ENCODE data around the gene KANK3. TPM values are rescaled to one million over a fixed set of nuclear protein-coding genes. Genes with fewer than 3 reads are reported as not detected.

Gene KANK3
- total RNA-seq, 4 donors from 2014 or later, result 0.83 to 7.9 (median 4.3) TPM

DNA sequence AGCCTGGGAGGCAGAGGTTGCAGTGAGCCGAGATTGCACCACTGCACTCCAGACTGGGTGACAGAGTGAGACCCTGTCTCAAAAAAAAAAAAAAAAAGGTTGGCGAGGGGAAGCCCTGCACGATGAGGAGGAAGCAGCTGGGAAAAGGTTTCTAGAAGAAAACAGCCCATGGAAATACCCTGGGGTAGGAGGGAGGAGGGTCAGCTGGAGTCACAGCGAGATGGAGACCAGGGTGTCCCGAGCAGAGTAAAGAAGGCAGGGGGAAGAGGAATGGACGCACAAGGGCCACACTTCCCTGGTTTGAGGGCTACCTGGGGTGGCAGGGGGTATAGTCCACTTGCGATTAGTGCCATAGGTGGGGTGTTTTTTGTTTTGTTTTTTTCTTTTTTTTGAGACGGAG, 6.4 kb downstream of the KANK3 start:
- no peak for DNase-seq (ENCODE audit: low spot score in 2 of 2)
- Histone ChIP-seq H3K9me3 (no peaks in the 10 kb centered on the region), H3K27me3 (peaks cover 44% of the 10 kb centered on the region), H3K36me3 (no peaks in the 10 kb centered on the region), H3K4me3 (no peak overlapping the region), H3K4me1 (peaks cover 27% of the 10 kb centered on the region), H3K27ac (no peak overlapping the region)
- TF ChIP-seq, protein P1, sequence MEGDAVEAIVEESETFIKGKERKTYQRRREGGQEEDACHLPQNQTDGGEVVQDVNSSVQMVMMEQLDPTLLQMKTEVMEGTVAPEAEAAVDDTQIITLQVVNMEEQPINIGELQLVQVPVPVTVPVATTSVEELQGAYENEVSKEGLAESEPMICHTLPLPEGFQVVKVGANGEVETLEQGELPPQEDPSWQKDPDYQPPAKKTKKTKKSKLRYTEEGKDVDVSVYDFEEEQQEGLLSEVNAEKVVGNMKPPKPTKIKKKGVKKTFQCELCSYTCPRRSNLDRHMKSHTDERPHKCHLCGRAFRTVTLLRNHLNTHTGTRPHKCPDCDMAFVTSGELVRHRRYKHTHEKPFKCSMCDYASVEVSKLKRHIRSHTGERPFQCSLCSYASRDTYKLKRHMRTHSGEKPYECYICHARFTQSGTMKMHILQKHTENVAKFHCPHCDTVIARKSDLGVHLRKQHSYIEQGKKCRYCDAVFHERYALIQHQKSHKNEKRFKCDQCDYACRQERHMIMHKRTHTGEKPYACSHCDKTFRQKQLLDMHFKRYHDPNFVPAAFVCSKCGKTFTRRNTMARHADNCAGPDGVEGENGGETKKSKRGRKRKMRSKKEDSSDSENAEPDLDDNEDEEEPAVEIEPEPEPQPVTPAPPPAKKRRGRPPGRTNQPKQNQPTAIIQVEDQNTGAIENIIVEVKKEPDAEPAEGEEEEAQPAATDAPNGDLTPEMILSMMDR (IDR thresholded peaks at IDR 0.05), result no peak
- no peak for TF ChIP-seq POLR2A (IDR thresholded peaks at IDR 0.05)
- TF ChIP-seq EP300 (IDR thresholded peaks at IDR 0.05), result no peak
- no peak for TF ChIP-seq POLR2AphosphoS5 (IDR thresholded peaks at IDR 0.05)
- 52% methylated on average over 8 of the region's 8 CpGs for WGBS

DNA sequence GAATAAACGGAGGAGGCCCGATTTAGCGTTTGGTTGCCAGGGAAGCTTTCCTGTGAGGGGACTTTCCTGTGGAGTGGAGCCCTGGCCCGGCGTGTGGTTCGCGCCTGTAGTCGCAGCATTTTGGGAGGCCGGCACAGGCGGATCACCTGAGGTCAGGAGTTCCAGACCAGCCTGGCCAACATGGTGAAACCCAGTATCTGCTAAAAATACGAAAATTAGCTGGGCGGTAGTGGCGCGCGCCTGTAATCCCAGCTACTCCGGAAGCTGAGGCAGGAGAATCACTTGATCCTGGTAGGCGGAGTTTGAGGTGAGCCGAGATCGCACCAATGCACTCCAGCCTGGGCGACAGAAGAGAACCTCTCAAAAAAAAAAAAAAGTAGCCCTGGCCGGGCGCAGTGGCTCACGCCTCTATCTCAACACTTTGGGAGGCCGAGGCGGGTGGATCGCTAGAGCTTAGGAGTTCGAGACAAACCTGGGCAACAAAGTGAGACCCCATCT, 6.9 kb downstream of the KANK3 start:
- Histone ChIP-seq H3K27me3 (peaks cover 44% of the 10 kb centered on the region), H3K9me3 (no peaks in the 10 kb centered on the region), H3K4me3 (peak overlapping the region; percentile 52), H3K27ac (no peak overlapping the region), H3K36me3 (no peaks in the 10 kb centered on the region), H3K4me1 (peaks cover 27% of the 10 kb centered on the region)
- 26% methylated on average over 20 of the region's 27 CpGs for WGBS
- TF ChIP-seq, protein P1 (IDR thresholded peaks at IDR 0.05), result no peak
- no peak for TF ChIP-seq EP300 (IDR thresholded peaks at IDR 0.05)
- DNase-seq (ENCODE audit: low spot score in 2 of 2), result no peak

DNA sequence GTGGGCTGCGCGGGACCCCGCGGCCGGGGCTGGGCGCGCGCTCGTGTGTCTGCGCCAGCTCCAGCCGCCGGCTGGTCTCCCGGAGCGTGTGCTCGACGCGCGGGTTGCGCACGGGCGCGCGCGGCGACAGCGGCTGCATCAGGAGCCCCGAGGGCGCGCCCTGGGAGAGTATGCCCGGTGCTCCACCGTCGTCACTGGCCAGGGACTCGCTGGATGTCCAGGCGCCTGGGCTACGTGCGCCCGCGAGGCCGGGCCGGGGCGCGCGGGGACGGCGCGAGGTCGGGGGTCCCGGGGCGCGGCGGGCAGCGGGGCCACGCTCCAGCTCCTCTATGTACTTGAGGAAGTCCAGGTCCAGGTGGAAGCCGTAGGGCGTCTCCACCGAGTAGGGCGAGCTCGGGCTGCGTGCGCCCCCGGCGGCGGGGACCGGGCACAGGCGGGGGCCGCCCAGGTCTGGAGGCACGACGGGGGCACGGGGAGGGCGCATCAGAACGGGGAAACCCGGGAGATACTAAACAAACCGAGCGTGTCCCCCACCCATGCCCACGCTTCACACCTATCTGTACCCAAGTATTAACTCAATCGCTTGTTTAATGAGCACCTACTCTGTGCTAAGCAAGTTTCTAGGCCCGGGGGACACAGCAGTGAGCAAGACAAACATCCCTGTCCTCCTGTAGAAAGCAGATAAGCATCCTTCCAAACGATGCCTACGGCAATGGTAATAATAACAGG, 7.6 kb downstream of the KANK3 start:
- Histone ChIP-seq H3K27me3 (peaks cover 42% of the 10 kb centered on the region), H3K36me3 (no peaks in the 10 kb centered on the region), H3K9me3 (no peaks in the 10 kb centered on the region), H3K27ac (no peak overlapping the region), H3K4me1 (peaks cover 27% of the 10 kb centered on the region), H3K4me3 (peak overlapping the region; percentile 52)
- DNase-seq (ENCODE audit: low spot score in 2 of 2), result no peak
- WGBS, result 8% methylated on average over 39 of the region's 79 CpGs
- TF ChIP-seq, protein P1 (IDR thresholded peaks at IDR 0.05), result peak in 1 of 2 donors; percentile 17
- no peak for TF ChIP-seq POLR2A (IDR thresholded peaks at IDR 0.05)
- TF ChIP-seq EP300 (IDR thresholded peaks at IDR 0.05), result no peak
- TF ChIP-seq POLR2AphosphoS5 (IDR thresholded peaks at IDR 0.05), result no peak

DNA sequence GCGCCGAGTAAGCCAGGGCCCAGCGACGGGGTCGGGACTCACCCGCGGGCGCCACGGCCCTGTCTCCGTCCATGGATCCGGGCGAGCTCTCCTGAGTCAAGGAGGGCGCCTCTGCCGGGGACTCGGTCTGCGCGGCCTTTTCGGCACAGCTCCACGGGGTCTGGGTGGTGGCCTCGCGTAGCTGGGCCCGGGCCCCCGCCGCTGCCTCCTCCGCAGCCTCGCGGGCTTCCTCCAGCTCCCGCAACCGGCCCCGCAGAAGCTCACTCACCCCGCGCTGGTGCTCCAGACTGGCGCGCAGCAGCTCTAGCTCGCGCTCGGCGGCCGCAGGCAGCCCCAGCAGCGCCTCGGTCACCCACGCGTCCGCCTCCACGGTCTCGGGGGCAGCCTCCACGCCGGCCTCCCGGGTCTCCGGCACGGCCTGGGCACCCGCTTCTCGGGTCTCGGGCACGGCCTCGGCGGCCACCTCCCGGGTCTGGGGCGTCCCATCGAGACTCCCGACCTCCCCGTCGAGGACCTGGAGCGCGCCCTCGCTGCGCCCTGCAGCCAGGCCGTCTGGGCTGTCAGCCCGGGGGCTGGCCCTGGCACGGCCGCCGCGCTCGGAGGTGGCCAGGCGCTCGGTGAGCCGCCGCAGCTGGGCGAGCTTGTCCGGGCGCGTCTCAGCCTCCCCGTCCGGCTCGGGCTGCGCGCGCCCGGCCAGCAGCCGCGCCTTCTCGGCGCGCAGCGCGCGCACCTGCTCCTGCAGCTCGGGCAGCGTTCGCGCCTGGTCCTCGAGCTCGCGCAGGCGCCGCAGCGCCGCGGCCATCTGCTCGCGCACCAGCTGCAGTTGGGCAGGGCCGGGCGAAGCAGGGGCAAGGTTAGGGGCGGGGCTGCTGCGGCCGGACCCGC, 8.4 kb downstream of the KANK3 start:
- Histone ChIP-seq H3K27ac (no peak overlapping the region), H3K9me3 (no peaks in the 10 kb centered on the region), H3K36me3 (no peaks in the 10 kb centered on the region), H3K4me3 (peak overlapping the region; percentile 52), H3K4me1 (peaks cover 27% of the 10 kb centered on the region), H3K27me3 (peaks cover 40% of the 10 kb centered on the region)
- DNase-seq (ENCODE audit: low spot score in 2 of 2), result no peak
- WGBS, result 0% methylated on average over 3 of the region's 117 CpGs
- no peak for TF ChIP-seq POLR2AphosphoS5 (IDR thresholded peaks at IDR 0.05)
- TF ChIP-seq EP300 (IDR thresholded peaks at IDR 0.05), result no peak
- TF ChIP-seq, protein P1 (IDR thresholded peaks at IDR 0.05), result no peak
- no peak for TF ChIP-seq POLR2A (IDR thresholded peaks at IDR 0.05)
